Endothelial cell of umbilical vein (primary cell): ENCODE data around the gene FAM120A. TPM values are rescaled to one million over a fixed set of nuclear protein-coding genes. Genes with fewer than 3 reads are reported as not detected.

Experiments
- BruUV-seq: library from RNA; stranded (reverse); fragments of 400-500 nt; replicated peaks from 2 replicates; lab custom pipeline; 2021; lab: Mats Ljungman, UMichigan
- CTCF ChIA-PET: fragments of 300-600, 350-600 bp; sonication (Branson Sonifier 250); formaldehyde crosslinking; loops from one replicate; lab custom pipeline; 2021; ENCODE audit warnings: antibody characterized with exemption, inconsistent platforms; lab: Charles Lee
- POLR2A ChIA-PET: fragments of 300-600, 350-600 bp; sonication (Branson Sonifier 250); formaldehyde crosslinking; loops from one replicate; lab custom pipeline; 2021; ENCODE audit warnings: antibody characterized with exemption, inconsistent platforms; lab: Charles Lee
- DNase-seq: peaks from one replicate; pipeline ENCODE4 v3.0.0-alpha.2; 2011; ENCODE audit warnings: low read depth, low spot score
- FAIRE-seq: peaks from 2 replicates; lab custom pipeline; 2011; peaks lifted over from hg19 to GRCh38; lab: Jason Lieb, UNC
- H2AFZ ChIP-seq: 2 replicates; pipeline ENCODE4 v1.6.0; 2012; ENCODE audit warnings: low read depth, low read length, control low read depth, inconsistent platforms
- H3K27ac ChIP-seq: 2 replicates; pipeline ENCODE4 v1.5.1; 2011; ENCODE audit warnings: low read depth, mild to moderate bottlenecking, control low read depth, low read length, moderate library complexity; ENCODE audit not compliant: insufficient read depth
- H3K27me3 ChIP-seq, 2 experiments: 2 replicates each; pipeline versions ENCODE4 v1.6.0 to v1.6.1; 2011; ENCODE audit warnings: low read length in 2 of 2, mixed read lengths in 1 of 2; ENCODE audit not compliant: control insufficient read depth in 2 of 2, insufficient read depth in 2 of 2
- H3K36me3 ChIP-seq, 2 experiments: 2 replicates in 1 of 2; 3 replicates in 1 of 2; pipeline ENCODE4 v1.5.1; 2011; ENCODE audit warnings: low read length in 2 of 2, mild to moderate bottlenecking in 1 of 2, moderate library complexity in 1 of 2; ENCODE audit not compliant: control insufficient read depth in 2 of 2, insufficient read depth in 2 of 2; ENCODE audit errors: extremely low read depth in 1 of 2
- H3K4me1 ChIP-seq: 3 replicates; pipeline ENCODE4 v1.5.1; 2011; ENCODE audit warnings: mild to moderate bottlenecking, low read length; ENCODE audit not compliant: control insufficient read depth, insufficient read depth; ENCODE audit errors: extremely low read depth
- H3K4me2 ChIP-seq: 2 replicates; pipeline ENCODE4 v1.6.1; 2011; ENCODE audit warnings: low read length, control low read depth, mixed read lengths; ENCODE audit not compliant: insufficient read depth
- H3K4me3 ChIP-seq, 3 experiments: fragments of 200-600 bp in 1 of 3; sonication (generic), shearing (Covaris generic) in 1 of 3; replicated peaks in 1 of 3; 2 replicates each; pipeline ENCODE4 v1.5.1; 2011 to 2016; ENCODE audit warnings: control low read depth in 3 of 3, low read length in 3 of 3, mild to moderate bottlenecking in 2 of 3, inconsistent platforms in 1 of 3, low read depth in 1 of 3, moderate library complexity in 1 of 3; ENCODE audit not compliant: insufficient read depth in 1 of 3
- H3K79me2 ChIP-seq: 2 replicates; pipeline ENCODE4 v1.6.0; 2012; ENCODE audit warnings: low read length, inconsistent platforms; ENCODE audit not compliant: control insufficient read depth, insufficient read depth
- H3K9ac ChIP-seq: replicated peaks from 2 replicates; pipeline ENCODE3; 2011; ENCODE audit warnings: low read length, control low read depth; ENCODE audit not compliant: insufficient read depth; ENCODE audit errors: extremely low read depth
- H3K9me1 ChIP-seq: replicated peaks from 3 replicates; pipeline ENCODE4 v1.6.0; 2011; ENCODE audit warnings: mild to moderate bottlenecking, low read length; ENCODE audit not compliant: control insufficient read depth, insufficient read depth; ENCODE audit errors: extremely low read depth
- H3K9me3 ChIP-seq: replicated peaks from 2 replicates; pipeline ENCODE4 v1.5.1; 2012; ENCODE audit warnings: low read length, inconsistent platforms; ENCODE audit not compliant: control insufficient read depth, insufficient read depth
- H4K20me1 ChIP-seq: replicated peaks from 2 replicates; pipeline ENCODE3; 2011; ENCODE audit warnings: mild to moderate bottlenecking, low read length; ENCODE audit not compliant: control insufficient read depth, insufficient read depth; ENCODE audit errors: extremely low read depth
- CTCF ChIP-seq, 2 donors: IDR thresholded peaks; 1 replicate in 1 of 2; 2 replicates in 1 of 2; pipeline ENCODE4 v1.5.1; 2011; ENCODE audit warnings: low read length in 2 of 2, mild to moderate bottlenecking in 2 of 2, moderate library complexity in 2 of 2, control low read depth in 1 of 2, inconsistent platforms in 1 of 2, low read depth in 1 of 2; ENCODE audit not compliant: insufficient read depth in 1 of 2; ENCODE audit errors: extremely low read depth in 1 of 2
- EZH2 ChIP-seq: IDR thresholded peaks from 2 replicates; pipeline ENCODE4 v1.6.1; 2012; ENCODE audit warnings: borderline replicate concordance, low read depth, mild to moderate bottlenecking, moderate library complexity, low read length, inconsistent platforms; ENCODE audit not compliant: severe bottlenecking
- FOS ChIP-seq: IDR thresholded peaks from 2 replicates; pipeline ENCODE4 v1.6.1; 2011; ENCODE audit warnings: mild to moderate bottlenecking, low read length, moderate library complexity, borderline replicate concordance; ENCODE audit not compliant: insufficient read depth
- GATA2 ChIP-seq: IDR thresholded peaks from 2 replicates; pipeline ENCODE4 v1.7.0; 2011; ENCODE audit warnings: low read depth, mild to moderate bottlenecking, moderate library complexity, mixed read lengths, low read length; ENCODE audit not compliant: insufficient read length, insufficient read depth
- JUN ChIP-seq: IDR thresholded peaks from 2 replicates; pipeline ENCODE4 v1.6.1; 2011; ENCODE audit warnings: borderline replicate concordance, low read depth; ENCODE audit not compliant: insufficient read length, insufficient read depth
- MAX ChIP-seq: IDR thresholded peaks from 2 replicates; pipeline ENCODE4 v1.6.1; 2011; ENCODE audit not compliant: insufficient read depth, insufficient read length
- MYC ChIP-seq: IDR thresholded peaks from one replicate; pipeline ENCODE4 v1.6.1; 2011; ENCODE audit warnings: mild to moderate bottlenecking, low read depth, low read length
- POLR2A ChIP-seq: IDR thresholded peaks from 2 replicates; pipeline ENCODE4 v1.6.1; 2012; ENCODE audit warnings: low read depth, mild to moderate bottlenecking, control low read depth, low read length
- POLR2AphosphoS5 ChIP-seq: IDR thresholded peaks from 2 replicates; pipeline ENCODE4 v1.6.1; 2012; ENCODE audit warnings: low read depth, mild to moderate bottlenecking, control low read depth, low read length, moderate library complexity; ENCODE audit not compliant: insufficient read depth
- dilution Hi-C: fragments of 300-500 bp; cut with MboI; formaldehyde crosslinking; loops from one replicate; pipeline ENCODE4 v1.15.0; 2019; ENCODE audit warnings: low sequenced_read_pairs; ENCODE audit not compliant: extremely low pct_ligation_motif_present
- intact Hi-C: fragments of 100-400 bp; cut with micrococcal nuclease; formaldehyde crosslinking; loops from one replicate; pipeline ENCODE4 v1.10.0; 2022
- polyA plus RNA-seq, 4 experiments: library from polyadenylated mRNA; depleted of rRNA in 3 of 4; stranded (reverse) in 3 of 4; unstranded in 1 of 4; fragments of >200 nt; gene quantifications; 2 replicates each; pipeline versions ENCODE4 v1.2.1 to v1.2.3, GENCODE V29; 2011 to 2012; ENCODE audit warnings: missing spikeins in 1 of 4
- total RNA-seq: library from RNA; stranded (reverse); gene quantifications from 2 replicates; pipeline ENCODE4 v1.2.3, GENCODE V29; 2021

The FAM120A gene
- total and polyA plus RNA-seq, 2 donors (not counting 3 experiments of a cell fraction or from before 2014, with no cell fraction given), result 66.8 to 126 TPM

- Histone ChIP-seq H3K4me1 (peaks cover 12% of the 10 kb centered on the region), H3K27ac (no peak overlapping the region), H4K20me1 (no peaks in the 10 kb centered on the region), H3K4me3 (no peak overlapping the region), H3K36me3 (peaks cover 13 to 15% of the 10 kb centered on the region in 2 experiments), H3K27me3 (no peaks in the 10 kb centered on the region), H3K9ac (no peak overlapping the region), H3K9me3 (no peaks in the 10 kb centered on the region), H3K79me2 (peaks cover 80% of the 10 kb centered on the region), H3K4me2 (no peak overlapping the region), H3K9me1 (no peaks in the 10 kb centered on the region), H2AFZ (no peak overlapping the region)
- DNase-seq (no peak), FAIRE-seq (no peak)
- ChIA-PET POLR2A (no interaction called here), CTCF (no interaction called here)
- dilution Hi-C loops (no loop called here), intact Hi-C loops (no loop called here)
- no TSS peak for BruUV-seq
- TF ChIP-seq CTCF (IDR thresholded peaks at IDR 0.05; ENCODE audit: extremely low read depth in 1 of 2, insufficient read depth in 1 of 2, low read depth in 1 of 2, low read length in 2 of 2) (no peak), GATA2 (no peak), MYC (no peak), MAX (no peak), EZH2 (no peak), JUN (no peak), FOS (no peak), POLR2A (no peak), POLR2AphosphoS5 (no peak)
Measured at GRCh38 chr9:93493949-93494348, 42.5 kb downstream of the FAM120A start.
